22Rv1 (cell line): ENCODE data around the gene RBM19.

Source experiments
- H3K27ac ChIP-seq: fragments of 450-650 bp; 2 replicates; pipeline ENCODE4 v1.5.1; 2017
- ZFX ChIP-seq: fragments of 450-650 bp; IDR thresholded peaks from 2 replicates; pipeline ENCODE4 v1.6.1; 2017; ENCODE audit warnings: antibody characterized with exemption, borderline replicate concordance
- TF ChIP-seq, protein P1 (sequence below): fragments of 450-650 bp; IDR thresholded peaks from 2 replicates; pipeline ENCODE4 v1.5.1; 2017; ENCODE audit warnings: mild to moderate bottlenecking

The RBM19 gene

DNA sequence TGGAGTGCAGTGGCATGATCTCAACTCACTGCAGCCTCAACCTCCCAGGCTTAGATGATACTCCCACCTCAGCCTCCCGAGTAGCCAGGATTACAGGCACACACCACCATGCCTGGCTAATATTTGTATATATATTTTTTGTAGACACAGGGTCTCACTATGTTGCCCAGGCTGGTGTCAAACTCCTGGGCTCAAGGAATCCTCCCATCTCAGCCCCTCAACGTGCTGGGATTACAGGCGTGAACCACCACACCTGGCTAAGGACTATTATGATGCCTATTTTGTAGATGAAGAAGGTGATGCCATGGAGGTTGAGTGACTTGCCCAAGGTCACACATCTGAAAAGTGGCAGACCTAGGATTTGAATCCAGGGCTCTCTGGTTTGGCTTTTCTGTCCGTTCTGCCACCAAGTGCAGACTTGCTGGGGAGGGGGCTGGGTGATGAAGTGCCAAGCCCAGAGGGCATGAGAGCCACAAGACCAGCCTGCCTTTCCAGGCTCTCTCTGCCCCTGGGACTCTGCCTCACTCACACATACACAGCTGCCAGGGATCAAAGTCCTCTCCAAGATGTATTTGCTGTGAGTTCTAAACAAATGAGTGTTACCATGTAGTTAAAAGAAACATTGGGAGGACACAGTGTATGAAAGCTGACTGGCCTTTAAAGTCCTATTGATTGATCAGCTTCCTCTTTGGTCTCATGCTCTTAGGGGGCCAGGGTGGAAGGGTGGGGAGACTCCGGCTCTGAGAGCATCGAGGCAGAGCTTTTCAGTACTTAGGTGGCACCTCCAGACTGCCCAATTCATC lies 21.3 kb upstream of the RBM19 start:
- no peak for TF ChIP-seq ZFX
- TF ChIP-seq, protein P1, sequence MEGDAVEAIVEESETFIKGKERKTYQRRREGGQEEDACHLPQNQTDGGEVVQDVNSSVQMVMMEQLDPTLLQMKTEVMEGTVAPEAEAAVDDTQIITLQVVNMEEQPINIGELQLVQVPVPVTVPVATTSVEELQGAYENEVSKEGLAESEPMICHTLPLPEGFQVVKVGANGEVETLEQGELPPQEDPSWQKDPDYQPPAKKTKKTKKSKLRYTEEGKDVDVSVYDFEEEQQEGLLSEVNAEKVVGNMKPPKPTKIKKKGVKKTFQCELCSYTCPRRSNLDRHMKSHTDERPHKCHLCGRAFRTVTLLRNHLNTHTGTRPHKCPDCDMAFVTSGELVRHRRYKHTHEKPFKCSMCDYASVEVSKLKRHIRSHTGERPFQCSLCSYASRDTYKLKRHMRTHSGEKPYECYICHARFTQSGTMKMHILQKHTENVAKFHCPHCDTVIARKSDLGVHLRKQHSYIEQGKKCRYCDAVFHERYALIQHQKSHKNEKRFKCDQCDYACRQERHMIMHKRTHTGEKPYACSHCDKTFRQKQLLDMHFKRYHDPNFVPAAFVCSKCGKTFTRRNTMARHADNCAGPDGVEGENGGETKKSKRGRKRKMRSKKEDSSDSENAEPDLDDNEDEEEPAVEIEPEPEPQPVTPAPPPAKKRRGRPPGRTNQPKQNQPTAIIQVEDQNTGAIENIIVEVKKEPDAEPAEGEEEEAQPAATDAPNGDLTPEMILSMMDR, result no peak
- H3K27ac ChIP-seq, result no peak overlapping the region

DNA sequence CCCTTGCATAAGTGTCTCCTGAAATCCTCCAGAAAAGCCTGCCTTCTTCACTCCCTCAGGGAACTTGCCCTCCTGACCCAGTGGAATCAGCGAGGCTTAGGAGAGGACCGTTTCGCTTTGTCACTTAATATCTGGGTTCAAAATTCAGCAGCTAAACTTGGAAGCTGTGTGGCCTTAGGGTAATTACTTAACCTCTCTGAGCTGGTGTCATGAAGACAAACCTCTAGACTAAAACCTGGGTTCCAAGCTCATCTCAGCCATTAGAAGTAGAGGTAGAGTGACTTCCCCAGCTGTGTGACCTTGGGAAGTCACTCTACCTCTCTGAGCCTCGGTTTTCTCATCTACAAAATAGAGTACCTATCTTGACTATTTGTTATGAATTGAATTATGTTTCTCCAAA lies 18.3 kb upstream of the RBM19 start:
- no peak overlapping the region for H3K27ac ChIP-seq
- no peak for TF ChIP-seq ZFX
- TF ChIP-seq, protein P1, result no peak

DNA sequence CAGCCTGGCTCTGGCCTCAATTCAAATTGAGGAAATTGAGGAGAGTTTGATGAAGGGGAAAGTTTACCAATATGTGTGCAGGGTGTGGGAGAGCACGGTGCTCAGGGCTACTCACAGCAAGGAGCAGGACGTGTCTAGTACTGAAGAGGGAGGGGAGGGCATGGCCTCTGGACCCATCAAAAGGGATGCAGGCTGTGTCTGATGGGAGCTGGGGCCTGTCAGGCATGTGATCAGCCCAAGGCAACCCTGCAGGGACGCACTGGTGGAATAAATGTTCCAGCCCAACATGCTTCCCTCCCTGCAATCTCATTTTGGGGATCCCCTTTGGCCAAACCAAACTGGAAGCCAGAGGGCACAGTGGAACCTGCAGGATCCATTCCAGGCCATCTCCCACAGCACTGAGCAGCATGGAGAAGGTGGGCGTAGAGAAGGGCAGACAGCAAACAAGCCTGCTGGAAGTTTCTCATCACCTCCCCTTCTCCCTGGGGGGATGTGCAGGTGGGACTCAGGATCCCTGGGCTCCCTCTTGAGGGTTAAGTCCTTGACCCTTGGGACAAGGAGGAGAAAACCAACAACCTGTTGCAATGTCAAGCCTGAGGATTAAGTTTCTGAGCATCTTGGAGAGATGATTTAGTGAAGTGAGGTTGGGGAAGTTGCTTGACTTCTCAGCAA lies 17.8 kb upstream of the RBM19 start:
- no peak overlapping the region for H3K27ac ChIP-seq
- TF ChIP-seq, protein P1, result no peak
- TF ChIP-seq ZFX, result no peak

DNA sequence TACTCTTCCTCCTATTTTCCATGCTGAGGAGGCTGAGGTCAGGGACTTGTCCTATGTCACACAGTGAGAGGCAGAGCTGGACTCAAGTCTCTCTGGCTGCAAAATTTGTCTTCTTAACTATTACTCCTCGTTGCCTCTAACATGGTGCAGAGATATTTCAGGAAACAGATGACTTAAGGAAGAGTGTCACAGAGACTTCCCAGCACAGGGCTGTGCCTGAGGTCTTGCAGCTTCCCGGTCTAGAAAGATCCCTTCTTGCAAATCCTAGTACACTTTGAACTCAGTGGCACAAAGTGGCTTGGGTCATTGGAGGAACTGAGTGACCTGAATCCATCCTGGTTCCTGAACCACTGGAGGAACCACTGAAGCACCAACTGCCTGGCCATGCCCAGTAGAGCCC lies 17.1 kb upstream of the RBM19 start:
- no peak overlapping the region for H3K27ac ChIP-seq
- TF ChIP-seq ZFX, result no peak
- TF ChIP-seq, protein P1, result no peak

DNA sequence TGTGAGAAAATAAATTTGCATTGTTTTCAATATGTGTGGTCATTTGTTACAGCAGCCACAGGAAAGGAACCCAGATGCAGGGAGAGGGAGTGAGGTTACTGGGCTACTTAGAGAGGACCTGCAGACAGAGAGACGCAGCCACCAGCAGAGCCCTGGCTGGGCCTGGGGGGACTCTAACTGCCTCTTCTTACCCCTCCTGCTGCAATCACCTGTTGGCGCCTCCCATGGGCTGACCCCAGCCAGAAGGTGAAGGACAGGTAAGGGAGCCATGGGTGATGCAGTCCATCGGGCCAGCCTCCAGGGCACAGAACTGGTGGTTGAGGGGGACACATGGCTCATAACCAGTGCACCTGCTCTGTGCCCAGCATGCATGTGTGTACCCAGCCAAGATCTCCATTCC lies 15.8 kb upstream of the RBM19 start:
- H3K27ac ChIP-seq, result no peak overlapping the region
- TF ChIP-seq, protein P1, result no peak
- TF ChIP-seq ZFX, result no peak

DNA sequence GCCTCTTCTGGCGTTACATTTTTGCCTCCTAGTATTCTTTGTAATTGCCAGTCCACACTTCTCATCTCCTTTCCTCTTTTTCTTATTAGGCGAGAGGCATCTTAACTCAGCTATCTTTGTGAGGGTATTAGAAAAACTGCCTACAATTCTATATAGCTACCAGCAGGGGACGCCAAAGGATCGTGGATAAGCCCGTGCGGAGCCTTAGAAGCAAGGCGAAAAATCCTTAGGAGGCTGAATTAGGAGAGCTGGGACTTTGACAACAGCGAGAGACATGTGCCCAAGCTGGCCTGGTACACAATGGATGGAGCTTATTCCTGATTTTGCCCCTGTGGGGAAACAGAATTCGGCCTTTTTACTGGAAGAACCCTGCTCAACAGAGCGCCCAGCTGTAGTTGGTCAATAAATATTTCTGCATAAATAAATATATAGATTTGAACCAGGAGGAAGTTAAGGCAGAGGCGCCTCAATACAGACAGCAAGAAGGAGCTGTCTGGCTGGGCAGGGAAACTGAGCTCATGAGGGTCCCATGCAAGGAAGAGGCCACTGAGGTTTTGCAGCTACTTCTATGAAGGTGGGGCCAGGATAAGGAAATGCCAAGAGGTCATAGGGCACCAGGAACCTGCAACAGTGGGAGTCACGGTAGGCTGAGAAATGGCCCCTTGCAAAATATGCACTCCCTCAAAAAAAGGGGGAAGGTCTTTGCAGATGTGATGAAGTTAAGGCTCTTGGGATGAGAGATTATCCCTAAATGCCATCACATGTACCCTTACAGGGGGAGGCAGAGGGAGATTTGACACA lies 14.6 kb upstream of the RBM19 start:
- TF ChIP-seq ZFX, result no peak
- TF ChIP-seq, protein P1, result peak; percentile 100

More for the DNA sequence above, 14.6 kb upstream of the RBM19 start:
- no peak overlapping the region for H3K27ac ChIP-seq
